ENCODE data around the gene GBF1. TPM values are rescaled to one million over a fixed set of nuclear protein-coding genes. Genes with fewer than 3 reads are reported as not detected.

Gene GBF1
- total RNA-seq, 1 donor from 2014 or later: 17.5 TPM

DNA sequence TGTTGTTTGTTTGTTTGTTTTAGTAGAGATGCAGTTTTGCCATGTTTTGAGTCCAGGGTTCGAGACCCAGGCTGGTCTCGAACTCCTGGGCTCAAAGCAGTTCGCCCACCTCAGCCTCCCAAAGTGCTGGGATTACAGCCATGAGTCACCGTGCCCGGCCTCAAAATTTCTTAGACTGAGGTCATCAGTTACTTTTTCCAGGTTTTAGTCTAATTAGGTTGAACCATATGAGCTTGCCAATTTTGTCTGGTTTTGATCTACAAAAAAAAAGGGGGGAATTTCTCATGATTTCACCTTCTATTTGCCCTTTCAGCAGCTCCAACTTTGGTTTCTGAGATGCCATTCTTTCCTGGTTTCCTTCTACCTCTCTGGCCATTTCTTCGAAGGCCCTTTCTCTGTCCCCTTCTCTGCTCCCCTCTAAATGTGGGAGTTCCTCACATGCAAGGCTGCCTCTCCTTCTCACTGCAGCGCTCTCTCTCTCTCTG lies 181.5 kb downstream of the GBF1 start:
- DNase-seq: no peak

DNA sequence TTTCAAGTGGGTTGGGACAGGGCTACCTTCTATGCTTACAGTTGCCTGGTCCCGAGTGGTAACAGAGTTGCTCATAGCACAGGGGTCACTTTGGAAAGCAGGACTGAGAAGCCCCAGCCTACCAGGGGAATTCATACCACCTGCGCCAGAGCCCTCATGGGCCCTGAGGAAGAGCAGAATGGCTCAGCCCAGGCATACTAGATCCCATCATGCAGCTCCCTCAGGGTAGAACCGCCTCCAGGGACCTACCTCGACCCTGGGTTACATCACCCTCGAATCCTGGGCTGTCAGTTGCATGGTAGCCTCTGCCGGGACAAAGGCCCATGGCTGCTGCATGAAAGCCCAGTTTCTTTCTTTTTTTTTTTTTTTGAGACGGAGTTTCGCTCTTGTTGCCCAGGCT lies 184.1 kb downstream of the GBF1 start:
- no peak for DNase-seq

DNA sequence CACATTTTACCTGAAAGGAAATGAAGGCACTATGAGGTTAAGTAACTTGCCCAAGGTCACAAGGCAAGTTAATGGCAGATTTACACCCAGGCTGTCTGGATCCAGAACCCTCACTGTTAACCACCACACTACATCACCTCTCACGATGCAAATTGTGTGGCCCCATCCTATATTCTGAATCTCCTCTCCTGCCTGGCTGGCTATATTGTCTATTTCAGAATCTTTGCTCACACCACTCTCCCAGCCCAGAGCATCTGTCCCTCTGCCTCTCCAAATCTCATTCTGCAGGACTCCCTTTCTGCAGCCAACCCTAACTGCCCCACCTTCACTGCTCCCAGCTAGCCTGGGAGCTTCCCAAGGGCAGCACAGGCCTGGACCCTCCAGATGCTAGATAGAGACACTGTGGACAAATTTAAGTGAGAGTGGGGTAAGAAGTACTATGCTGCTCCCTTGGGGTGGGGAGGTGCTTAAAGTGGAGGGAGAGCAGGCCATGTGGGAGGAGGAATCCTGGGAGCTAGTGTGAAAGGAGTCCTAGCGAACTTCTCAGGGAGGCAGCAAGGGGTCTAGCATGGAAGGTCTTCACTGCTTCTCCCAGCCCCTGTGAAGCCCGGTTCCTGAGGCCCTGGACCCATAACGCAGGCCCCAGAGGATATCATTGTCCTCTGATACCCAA lies 186.3 kb downstream of the GBF1 start:
- DNase-seq: no peak

Other genes with a start within 250 kb of the GBF1 start
- 9.0 and 9.4 TPM in 2 replicates for gene ARMH3, start 189.4 kb upstream of the GBF1 start, total RNA-seq
- gene HPS6, start 180.2 kb upstream of the GBF1 start, total RNA-seq: 49.0 and 53.6 TPM in 2 replicates
- gene LDB1, start 125.2 kb upstream of the GBF1 start, total RNA-seq: 49.6 and 52.1 TPM in 2 replicates
- 14.5 and 15.3 TPM in 2 replicates for gene PPRC1, start 112.5 kb upstream of the GBF1 start, total RNA-seq
- 29.6 and 38.9 TPM in 2 replicates for gene NOLC1, start 93.1 kb upstream of the GBF1 start, total RNA-seq
- not detected in 2 replicates for gene ELOVL3, start 19.2 kb upstream of the GBF1 start, total RNA-seq
- gene PITX3, start 4.0 kb upstream of the GBF1 start, total RNA-seq: not detected in 2 replicates
- 33.0 and 35.7 TPM in 2 replicates for gene NFKB2, start 150.2 kb downstream of the GBF1 start, total RNA-seq
- 0.23 and 0.34 TPM in 2 replicates for gene PSD, start 173.3 kb downstream of the GBF1 start, total RNA-seq
- gene FBXL15, start 175.3 kb downstream of the GBF1 start, total RNA-seq: 9.7 and 12.6 TPM in 2 replicates
- 48.5 and 51.2 TPM in 2 replicates for gene CUEDC2, start 187.0 kb downstream of the GBF1 start, total RNA-seq
- gene C10orf95, start 206.0 kb downstream of the GBF1 start, total RNA-seq: 0.05 TPM in 1 of 2 replicates, not detected in the other

Data from dermis blood vessel endothelial cell (primary cell).